Stimulated activated CD8-positive, alpha-beta memory T cell treated with anti-CD3 and anti-CD28 coated beads, Interleukin-15, amount 100 ng/mL, for 4 hours (primary cell): ENCODE data around the gene PDZD2.

Experiments
- DNase-seq, 2 donors: peaks; one replicate each; pipeline ENCODE4 v3.0.0-alpha.2; 2020; ENCODE audit warnings: low read depth in 2 of 2

Gene PDZD2

DNA sequence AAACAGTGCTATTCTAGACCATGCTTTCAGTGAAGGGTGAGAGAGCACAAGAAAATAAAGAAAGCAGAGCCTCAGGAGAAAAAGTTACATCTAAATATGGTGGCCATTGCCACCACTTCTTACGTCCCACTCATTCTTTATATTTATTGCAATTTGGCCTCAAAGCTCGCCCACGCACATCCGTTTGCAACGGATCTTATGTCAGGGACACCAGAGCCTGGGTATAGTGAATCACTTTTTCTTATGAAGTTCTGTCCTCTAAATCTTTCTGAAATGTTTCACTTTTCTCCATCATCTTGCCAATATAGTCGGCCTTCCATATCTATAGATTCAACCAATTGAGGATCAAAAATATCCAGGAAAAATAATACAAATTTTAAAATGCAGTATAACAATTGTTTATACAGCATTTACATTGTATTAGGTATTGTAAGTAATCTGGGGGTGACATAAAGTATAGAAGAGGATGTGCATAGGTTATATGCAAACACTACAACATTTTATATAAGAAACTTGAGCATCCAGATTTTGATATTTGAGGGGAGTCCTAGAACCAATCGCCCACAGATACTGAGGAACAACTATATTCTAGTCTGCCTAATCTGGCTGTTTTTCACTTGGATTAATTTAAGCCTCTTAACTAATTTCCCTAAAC lies 500.0 kb downstream of the PDZD2 start:
- peak in 1 of 2 donors; percentile 50 for DNase-seq

DNA sequence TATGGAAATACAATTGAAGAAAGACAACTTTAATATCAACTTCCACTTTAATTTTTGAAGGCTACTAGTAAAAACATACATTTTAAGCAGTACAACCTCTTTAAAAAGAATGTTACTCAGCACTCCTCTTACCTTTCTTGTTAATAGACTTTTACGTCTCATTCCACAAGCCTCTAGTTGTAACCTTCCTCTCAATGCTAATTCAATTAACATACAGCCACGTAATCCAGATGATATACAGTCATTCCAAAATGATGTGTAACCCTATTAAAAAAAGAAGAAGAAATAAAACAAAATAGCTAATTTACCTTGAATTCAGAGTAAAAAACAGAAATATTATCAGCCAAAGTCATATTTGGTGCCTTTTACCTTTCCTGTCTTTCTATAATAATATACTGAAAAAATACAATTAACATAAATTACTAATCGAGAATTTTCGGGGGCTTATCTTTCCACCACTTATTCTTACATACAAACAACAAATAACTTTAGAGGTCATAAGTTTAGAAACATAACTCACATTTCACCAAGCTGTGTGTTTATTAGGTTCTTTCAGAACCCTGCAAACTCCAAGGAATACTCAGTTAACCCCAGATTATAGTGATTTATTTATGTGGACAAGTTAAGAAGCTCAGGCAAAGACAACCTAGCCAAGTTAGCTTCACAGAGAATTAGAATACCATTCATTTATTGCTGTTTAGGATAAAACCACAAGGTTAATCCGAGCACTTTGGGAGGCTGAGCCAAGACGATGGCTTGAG lies 504.9 kb downstream of the PDZD2 start:
- DNase-seq = no peak

DNA sequence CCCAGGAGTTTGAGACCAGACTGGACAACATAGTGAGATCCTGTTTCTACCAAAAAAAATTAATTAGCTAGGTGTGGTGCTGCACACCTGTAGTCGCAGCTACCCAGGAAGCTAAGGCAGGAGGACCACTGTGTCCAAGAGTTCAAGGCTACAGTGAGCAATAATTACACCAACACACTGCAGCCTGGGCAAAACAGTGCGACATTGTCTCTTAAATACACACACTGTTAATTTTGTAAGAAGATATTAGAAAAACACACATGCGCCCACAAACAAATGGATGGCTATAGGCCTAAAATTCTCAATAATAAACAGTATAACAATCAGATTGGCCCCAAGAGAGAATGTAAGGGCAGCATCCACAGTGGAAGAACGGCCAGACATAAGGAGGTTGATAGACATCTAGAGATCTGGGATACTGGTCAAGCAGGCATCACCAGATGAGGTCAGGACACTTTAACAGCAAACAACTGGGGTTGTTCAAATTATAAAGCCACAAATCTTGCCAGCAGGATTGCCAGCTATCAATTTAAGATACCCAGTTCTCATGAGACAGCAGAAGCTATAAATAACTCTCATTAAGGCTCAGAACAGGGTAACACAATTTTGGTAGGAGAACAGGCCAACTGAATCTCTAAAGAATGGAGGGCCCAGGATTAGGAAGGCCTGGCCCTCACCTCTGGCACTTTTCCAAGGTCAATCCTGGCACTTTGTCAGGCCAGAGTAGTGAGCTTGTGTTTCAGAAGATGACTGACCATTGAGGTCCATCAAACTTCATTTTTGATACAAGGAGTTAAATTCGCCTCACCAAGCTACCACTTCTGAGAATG lies 505.7 kb downstream of the PDZD2 start:
- no peak for DNase-seq

DNA sequence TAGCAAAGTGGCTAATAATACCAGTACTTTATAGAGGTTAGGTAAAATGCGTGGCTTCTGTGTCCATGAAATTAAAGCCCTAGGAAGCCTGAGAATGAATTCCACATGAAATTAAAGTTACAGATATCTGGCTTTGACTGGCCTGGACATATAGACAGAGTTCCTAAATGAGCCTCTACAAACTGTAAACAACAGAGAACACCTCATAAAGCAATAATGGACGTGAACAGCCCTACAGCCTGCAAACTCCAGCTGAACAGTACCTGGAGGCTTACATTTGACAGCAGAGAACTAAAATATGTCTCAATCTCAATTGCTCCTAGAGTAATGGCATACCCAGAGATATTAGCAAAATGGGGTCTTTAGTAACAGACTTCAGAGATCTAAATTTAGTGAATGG lies 506.4 kb downstream of the PDZD2 start:
- DNase-seq = no peak

- no peak for DNase-seq
Observed at GRCh38 chr5:32147236-32147635, 508.3 kb downstream of the PDZD2 start.

GRCh38 chr5:32147959-32148358 lies 509.0 kb downstream of the PDZD2 start:
- DNase-seq = no peak

DNA sequence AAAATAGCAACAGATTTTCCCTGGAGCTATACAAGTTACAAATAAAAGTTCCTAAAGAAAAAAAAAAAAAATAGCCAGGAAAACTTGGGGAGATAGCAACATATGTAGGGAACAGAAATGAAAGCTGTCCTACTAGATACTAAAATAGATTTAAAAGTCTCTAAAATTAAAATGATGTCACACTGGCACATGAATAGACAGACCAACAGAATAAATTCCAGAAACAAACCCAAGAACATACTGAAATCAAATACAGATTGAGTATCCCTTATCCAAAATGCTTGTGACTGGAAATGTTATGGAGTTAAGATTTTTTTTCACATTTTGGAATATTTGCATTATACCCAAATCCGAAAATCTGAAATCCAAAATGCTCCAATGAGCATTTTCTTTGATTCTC lies 511.4 kb downstream of the PDZD2 start:
- no peak for DNase-seq

DNA sequence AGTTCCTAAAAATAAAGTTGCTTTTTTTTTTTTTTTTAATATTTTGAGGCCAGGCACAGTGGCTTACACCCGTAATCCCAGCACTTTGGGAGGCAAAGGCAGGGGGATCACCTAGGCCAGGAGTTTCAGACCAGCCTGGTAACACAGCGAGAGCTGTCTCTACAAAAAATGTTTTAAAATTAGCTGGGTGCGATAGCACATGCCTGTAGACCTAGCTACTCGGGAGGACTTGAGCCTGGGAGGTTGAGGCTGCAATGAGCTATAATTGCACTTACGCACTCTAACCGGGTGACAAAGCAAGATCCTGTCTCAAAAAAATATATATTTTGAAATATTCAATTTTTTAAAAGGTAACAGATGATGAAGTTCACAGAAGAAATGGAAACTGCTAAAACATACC lies 512.3 kb downstream of the PDZD2 start:
- DNase-seq = no peak

- DNase-seq = no peak
Observed at GRCh38 chr5:32153723-32154122, 514.8 kb downstream of the PDZD2 start.

- no peak for DNase-seq
Observed at GRCh38 chr5:32155211-32155610, 516.3 kb downstream of the PDZD2 start.

- no peak for DNase-seq
Observed at GRCh38 chr5:32156635-32157034, 517.7 kb downstream of the PDZD2 start.

DNA sequence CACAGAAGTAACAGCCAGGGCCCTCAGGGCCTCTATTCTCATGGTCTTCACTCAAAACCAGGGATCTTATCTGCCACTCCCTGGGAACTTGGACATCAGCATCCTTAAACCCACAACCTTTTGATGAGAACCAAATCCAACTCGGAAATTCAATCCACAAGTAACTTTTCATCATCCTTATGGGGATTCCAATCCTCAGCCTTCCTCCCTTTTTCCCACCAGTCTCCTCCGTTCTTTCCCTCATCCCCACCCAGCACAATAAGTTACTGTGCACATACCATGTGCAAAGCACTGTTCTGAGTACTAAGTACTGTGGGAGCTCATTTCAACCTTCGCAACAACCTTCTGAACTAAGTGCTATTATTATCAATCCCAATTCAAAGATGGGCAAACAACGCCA lies 518.1 kb downstream of the PDZD2 start:
- no peak for DNase-seq

GRCh38 chr5:32158679-32158975 lies 519.7 kb downstream of the PDZD2 start:
- DNase-seq = no peak

- DNase-seq = no peak
Observed at GRCh38 chr5:32159328-32160072, 520.6 kb downstream of the PDZD2 start.

DNA sequence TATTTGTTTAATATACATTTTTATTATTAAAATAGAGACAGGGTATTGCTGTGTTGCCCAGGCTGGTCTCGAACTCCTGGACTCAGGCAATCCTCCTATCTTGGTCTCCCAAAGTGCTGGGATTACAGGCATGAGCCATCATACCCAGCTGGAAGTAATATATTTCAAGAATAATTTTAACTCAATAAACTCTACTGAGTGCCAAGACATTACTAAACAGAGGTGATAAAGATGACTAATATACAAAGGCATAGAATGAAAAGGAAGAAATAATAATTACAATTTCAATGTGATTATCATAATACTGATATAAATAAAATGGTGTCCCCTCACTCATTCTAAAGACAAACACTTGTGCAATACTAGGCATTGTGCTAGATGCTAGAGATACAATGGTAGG lies 521.3 kb downstream of the PDZD2 start:
- no peak for DNase-seq
